HepG2 (cell line): ENCODE measurements around the gene CASR. TPM values are rescaled to one million over a fixed set of nuclear protein-coding genes. Genes with fewer than 3 reads are reported as not detected.

ENCODE experiments used
- ATAC-seq: fragments of 200-7000 bp; cut with Tn5 transposase; 3 replicates; pipeline ENCODE4 v1.9.1; 2020; ENCODE audit warnings: mild to moderate bottlenecking, moderate library complexity
- BruUV-seq: library from RNA; stranded (reverse); fragments of 400-500 nt; replicated peaks from 2 replicates; lab custom pipeline; 2021; lab: Mats Ljungman, UMichigan
- CTCF ChIA-PET: fragments of 300-600 bp; formaldehyde crosslinking; extraction: SDS; loops from one replicate; lab custom pipeline; 2021; ENCODE audit warnings: low total read pairs, inconsistent platforms, low intra/inter-chr PET ratio; lab: Yijun Ruan, JAX
- POLR2A ChIA-PET: fragments of 350-600 bp; sonication (Branson Sonifier 250); formaldehyde crosslinking; loops from one replicate; lab custom pipeline; 2020; ENCODE audit warnings: antibody characterized with exemption, inconsistent platforms; lab: Yijun Ruan, JAX
- DNase-seq: peaks from one replicate; pipeline ENCODE4 v3.0.0-alpha.2; 2015; ENCODE audit warnings: low spot score
- FAIRE-seq: peaks from 3 replicates; lab custom pipeline; 2011; peaks lifted over from hg19 to GRCh38; lab: Jason Lieb, UNC
- H2AFZ ChIP-seq: one replicate; pipeline ENCODE4 v1.6.1; 2011; ENCODE audit warnings: low read length, inconsistent platforms
- H3K27ac ChIP-seq: fragments of 300-600 bp; 3 replicates; pipeline ENCODE4 v1.8.0; 2011; ENCODE audit warnings: mixed run types, mild to moderate bottlenecking, mixed read lengths, low read length, inconsistent platforms; ENCODE audit not compliant: insufficient read depth; ENCODE audit errors: extremely low read length
- H3K27me3 ChIP-seq, 2 experiments: fragments of 200-600 bp in 1 of 2; 2 replicates in 1 of 2; 3 replicates in 1 of 2; pipeline versions ENCODE4 v1.6.0 to v1.8.0; 2011; ENCODE audit warnings: low read length in 2 of 2, mild to moderate bottlenecking in 2 of 2, moderate library complexity in 2 of 2, inconsistent platforms in 1 of 2; ENCODE audit not compliant: insufficient read depth in 2 of 2, control insufficient read depth in 1 of 2
- H3K36me3 ChIP-seq, 2 experiments: fragments of 200-600 bp in 1 of 2; replicated peaks in 1 of 2; 2 replicates in 1 of 2; 3 replicates in 1 of 2; pipeline versions ENCODE4 v1.5.1 to v1.8.0; 2011; ENCODE audit warnings: low read length in 2 of 2, inconsistent platforms in 1 of 2; ENCODE audit not compliant: insufficient read depth in 2 of 2, control insufficient read depth in 1 of 2
- H3K4me1 ChIP-seq: 2 replicates; pipeline ENCODE4 v1.5.1; 2012; ENCODE audit warnings: low read length, inconsistent platforms; ENCODE audit not compliant: insufficient read depth
- H3K4me2 ChIP-seq: 2 replicates; pipeline ENCODE4 v1.6.0; 2011; ENCODE audit warnings: low read depth, low read length, inconsistent platforms
- H3K4me3 ChIP-seq, 3 experiments: fragments of 200-600 bp in 1 of 3; sonication (generic), shearing (Covaris generic) in 1 of 3; replicated peaks in 1 of 3; 2 replicates each; pipeline ENCODE4 v1.5.1; 2011 to 2016; ENCODE audit warnings: low read length in 3 of 3, inconsistent platforms in 2 of 3, low read depth in 2 of 3, mild to moderate bottlenecking in 2 of 3, control low read depth in 1 of 3, mixed read lengths in 1 of 3; ENCODE audit not compliant: insufficient read depth in 1 of 3
- H3K79me2 ChIP-seq: one replicate; pipeline ENCODE4 v1.6.1; 2011; ENCODE audit warnings: low read length, inconsistent platforms; ENCODE audit not compliant: insufficient read depth
- H3K9ac ChIP-seq: 2 replicates; pipeline ENCODE4 v1.6.0; 2011; ENCODE audit warnings: mild to moderate bottlenecking, low read depth, low read length, inconsistent platforms; ENCODE audit not compliant: insufficient read depth
- H3K9me3 ChIP-seq: 2 replicates; pipeline ENCODE4 v1.5.1; 2012; ENCODE audit warnings: mild to moderate bottlenecking, low read length
- H4K20me1 ChIP-seq: 2 replicates; pipeline ENCODE4 v1.6.0; 2011; ENCODE audit warnings: inconsistent platforms, mild to moderate bottlenecking, low read length, moderate library complexity; ENCODE audit not compliant: insufficient read depth
- ELF4 ChIP-seq: sonication (generic); formaldehyde crosslinking; IDR thresholded peaks from 2 replicates; pipeline ENCODE4 v1.5.0; 2020; ENCODE audit warnings: missing genetic modification reagents, mild to moderate bottlenecking, moderate library complexity, borderline replicate concordance
- ZNF530 ChIP-seq: sonication (generic); formaldehyde crosslinking; IDR thresholded peaks from 2 replicates; pipeline ENCODE4 v1.5.0; 2020; ENCODE audit warnings: low read depth, mild to moderate bottlenecking, missing genetic modification reagents
- WGBS: methylation state at CpG from one replicate; pipeline ENCODE4 v1.1.6; 2017; ENCODE audit warnings: low lambda C conversion rate; 5-methylcytosine and 5-hydroxymethylcytosine counted together
- in situ Hi-C: cut with HindIII; loops from 2 replicates; pipeline ENCODE4 v1.10.0; 2017; ENCODE audit warnings: low pct_unique_long_range_greater_than_20kb; ENCODE audit not compliant: extremely low pct_ligation_motif_present
- intact Hi-C: fragments of 100-400 bp; cut with micrococcal nuclease; formaldehyde crosslinking; loops from one replicate; pipeline ENCODE4 v1.10.0; 2022; ENCODE audit not compliant: unreplicated experiment
- polyA plus RNA-seq, 8 experiments: library from polyadenylated mRNA; depleted of rRNA in 3 of 8; stranded (reverse) in 7 of 8; unstranded in 1 of 8; fragments of >200 nt; fragmentation: Illumina TruSeq in 4 of 8; extraction: Trizol in 4 of 8; gene quantifications; 2 replicates each; pipeline versions ENCODE4 v1.2.1 to v1.2.3, GENCODE V29; 2011 to 2016; ENCODE audit warnings: low read depth in 4 of 8, missing spikeins in 1 of 8, mixed read lengths in 1 of 8; ENCODE audit not compliant: insufficient read depth in 1 of 8
- total RNA-seq, 5 experiments: library from RNA; depleted of rRNA; stranded (reverse); fragments of >200 nt; fragmentation: Illumina TruSeq; extraction: Trizol; gene quantifications; 2 replicates each; pipeline ENCODE4 v1.2.3, GENCODE V29; 2016; ENCODE audit warnings: low read depth in 1 of 5
- TF ChIP-seq, protein P1 (sequence below): sonication (generic); formaldehyde crosslinking; IDR thresholded peaks from 2 replicates; pipeline ENCODE4 v1.4.0; 2020; ENCODE audit warnings: missing genetic modification reagents
- TF ChIP-seq, protein P2 (sequence below): fragments of 450-650 bp; IDR thresholded peaks from 2 replicates; pipeline ENCODE4 v1.6.1; 2017

The CASR gene
- total and polyA plus RNA-seq, 2 of the 13 experiments (the other 11 are each of a cell fraction or from before 2014, with no cell fraction given), result not detected

DNA sequence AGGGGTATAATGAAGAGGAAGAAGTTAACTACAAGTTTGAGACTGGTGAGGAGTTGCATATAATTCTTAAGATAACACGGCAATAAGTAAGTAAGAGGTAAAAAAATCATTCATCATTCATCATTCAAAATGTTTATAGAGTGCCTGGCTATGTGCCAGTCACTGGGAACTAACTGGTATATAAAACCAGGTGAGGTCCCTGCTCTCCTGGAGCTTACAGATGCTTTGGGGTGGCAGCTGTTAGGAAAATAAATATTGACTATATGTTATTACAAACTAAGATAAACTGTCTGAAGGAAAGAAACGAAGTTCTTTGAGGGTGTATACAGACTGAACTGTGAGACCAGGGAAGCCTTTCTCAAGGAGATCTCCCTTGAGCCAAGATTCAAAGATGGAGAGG, 2.9 kb downstream of the CASR start:
- intact Hi-C loops, result no loop called here

More for the DNA sequence above, 2.9 kb downstream of the CASR start:
- no peaks in the 10 kb centered on the region for H4K20me1 ChIP-seq
- H3K9me3 ChIP-seq, result no peaks in the 10 kb centered on the region
- no peak overlapping the region for H3K4me2 ChIP-seq
- H3K9ac ChIP-seq, result no peak overlapping the region
- FAIRE-seq, result no peak
- no peaks in the 10 kb centered on the region for H3K4me1 ChIP-seq
- no peak for DNase-seq
- no peaks in the 10 kb centered on the region for H3K36me3 ChIP-seq
- ATAC-seq, result no peak
- TF ChIP-seq, protein P1, sequence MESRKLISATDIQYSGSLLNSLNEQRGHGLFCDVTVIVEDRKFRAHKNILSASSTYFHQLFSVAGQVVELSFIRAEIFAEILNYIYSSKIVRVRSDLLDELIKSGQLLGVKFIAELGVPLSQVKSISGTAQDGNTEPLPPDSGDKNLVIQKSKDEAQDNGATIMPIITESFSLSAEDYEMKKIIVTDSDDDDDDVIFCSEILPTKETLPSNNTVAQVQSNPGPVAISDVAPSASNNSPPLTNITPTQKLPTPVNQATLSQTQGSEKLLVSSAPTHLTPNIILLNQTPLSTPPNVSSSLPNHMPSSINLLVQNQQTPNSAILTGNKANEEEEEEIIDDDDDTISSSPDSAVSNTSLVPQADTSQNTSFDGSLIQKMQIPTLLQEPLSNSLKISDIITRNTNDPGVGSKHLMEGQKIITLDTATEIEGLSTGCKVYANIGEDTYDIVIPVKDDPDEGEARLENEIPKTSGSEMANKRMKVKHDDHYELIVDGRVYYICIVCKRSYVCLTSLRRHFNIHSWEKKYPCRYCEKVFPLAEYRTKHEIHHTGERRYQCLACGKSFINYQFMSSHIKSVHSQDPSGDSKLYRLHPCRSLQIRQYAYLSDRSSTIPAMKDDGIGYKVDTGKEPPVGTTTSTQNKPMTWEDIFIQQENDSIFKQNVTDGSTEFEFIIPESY (CRISPR knock-in tag), result no peak
- TF ChIP-seq ZNF530 (no peak), ELF4 (CRISPR knock-in tag) (no peak)
- TF ChIP-seq, protein P2, sequence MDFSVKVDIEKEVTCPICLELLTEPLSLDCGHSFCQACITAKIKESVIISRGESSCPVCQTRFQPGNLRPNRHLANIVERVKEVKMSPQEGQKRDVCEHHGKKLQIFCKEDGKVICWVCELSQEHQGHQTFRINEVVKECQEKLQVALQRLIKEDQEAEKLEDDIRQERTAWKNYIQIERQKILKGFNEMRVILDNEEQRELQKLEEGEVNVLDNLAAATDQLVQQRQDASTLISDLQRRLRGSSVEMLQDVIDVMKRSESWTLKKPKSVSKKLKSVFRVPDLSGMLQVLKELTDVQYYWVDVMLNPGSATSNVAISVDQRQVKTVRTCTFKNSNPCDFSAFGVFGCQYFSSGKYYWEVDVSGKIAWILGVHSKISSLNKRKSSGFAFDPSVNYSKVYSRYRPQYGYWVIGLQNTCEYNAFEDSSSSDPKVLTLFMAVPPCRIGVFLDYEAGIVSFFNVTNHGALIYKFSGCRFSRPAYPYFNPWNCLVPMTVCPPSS, result no peak
- POLR2A ChIA-PET, result no interaction called here
- WGBS, result 4% methylated on average over 2 of the region's 2 CpGs
- no peaks in the 10 kb centered on the region for H3K79me2 ChIP-seq
- in situ Hi-C loops, result no loop called here
- H3K27me3 ChIP-seq, result peaks cover 0 to 24% of the 10 kb centered on the region in 2 experiments; a peak in 4 of 5 replicates
- H3K4me3 ChIP-seq, result no peak overlapping the region
- CTCF ChIA-PET, result no interaction called here
- BruUV-seq, result no TSS peak
- H3K27ac ChIP-seq, result no peak overlapping the region
- no peak overlapping the region for H2AFZ ChIP-seq
